GM12878 (cell line): ENCODE measurements around the gene ATP5F1D. TPM values are rescaled to one million over a fixed set of nuclear protein-coding genes. Genes with fewer than 3 reads are reported as not detected.
A peak's percentile ranks its signal among the peaks of the same experiment; 100 is the strongest.

Experiments
- ATF7 ChIP-seq: fragments of 450-650 bp; IDR thresholded peaks from 2 replicates; pipeline ENCODE4 v1.6.1; 2016; ENCODE audit warnings: low read depth, mild to moderate bottlenecking
- BCL11A ChIP-seq: IDR thresholded peaks from 2 replicates; pipeline ENCODE4 v1.6.1; 2011; ENCODE audit warnings: low read depth, low read length
- BMI1 ChIP-seq: fragments of 450-650 bp; IDR thresholded peaks from 2 replicates; pipeline ENCODE4 v1.6.1; 2016; ENCODE audit warnings: mild to moderate bottlenecking, moderate library complexity, borderline replicate concordance
- CBX3 ChIP-seq: fragments of 200-600 bp; sonication (generic); IDR thresholded peaks from 2 replicates; pipeline ENCODE4 v1.6.1; 2016; ENCODE audit warnings: low read depth, borderline replicate concordance
- CEBPB ChIP-seq, 2 experiments: fragments of 150-350 bp in 1 of 2; IDR thresholded peaks; 2 replicates each; pipeline ENCODE4 v1.6.1; 2012 to 2014; ENCODE audit warnings: low read depth in 2 of 2, low read length in 2 of 2, borderline replicate concordance in 1 of 2, inconsistent platforms in 1 of 2
- CEBPZ ChIP-seq: fragments of 150-350 bp; IDR thresholded peaks from 2 replicates; pipeline ENCODE4 v1.6.1; 2016; ENCODE audit warnings: low read depth, low read length
- FOXM1 ChIP-seq: IDR thresholded peaks from 2 replicates; pipeline ENCODE4 v1.6.1; 2012; ENCODE audit warnings: low read depth, mild to moderate bottlenecking, inconsistent platforms, low read length, moderate library complexity
- GABPA ChIP-seq: IDR thresholded peaks from 2 replicates; pipeline ENCODE4 v1.6.1; 2014; ENCODE audit warnings: antibody characterized with exemption, low read depth, mild to moderate bottlenecking, inconsistent platforms
- IRF4 ChIP-seq: IDR thresholded peaks from 2 replicates; pipeline ENCODE4 v1.6.1; 2011; ENCODE audit warnings: low read depth, low read length
- LARP7 ChIP-seq: fragments of 450-650 bp; IDR thresholded peaks from 2 replicates; pipeline ENCODE4 v1.6.1; 2017; ENCODE audit warnings: mild to moderate bottlenecking
- NFIC ChIP-seq: IDR thresholded peaks from 2 replicates; pipeline ENCODE4 v1.6.1; 2012; ENCODE audit warnings: low read depth, mild to moderate bottlenecking, inconsistent platforms, low read length, moderate library complexity
- PAX5 ChIP-seq: IDR thresholded peaks from 2 replicates; pipeline ENCODE4 v1.6.1; 2011; ENCODE audit warnings: low read depth, low read length, borderline replicate concordance
- PAX8 ChIP-seq: fragments of 450-650 bp; IDR thresholded peaks from 2 replicates; pipeline ENCODE4 v1.6.1; 2017; ENCODE audit warnings: mild to moderate bottlenecking, moderate library complexity
- RCOR1 ChIP-seq: conservative IDR thresholded peaks from 2 replicates; pipeline ENCODE4 v1.6.1; 2012; ENCODE audit warnings: low read depth, low read length, improper control_type of control experiment
- RUNX3 ChIP-seq: IDR thresholded peaks from 2 replicates; pipeline ENCODE4 v1.6.1; 2012; ENCODE audit warnings: low read length, inconsistent platforms
- SKIL ChIP-seq: fragments of 450-650 bp; IDR thresholded peaks from 2 replicates; pipeline ENCODE4 v1.6.1; 2017; ENCODE audit warnings: mild to moderate bottlenecking, low read depth, inconsistent platforms; ENCODE audit not compliant: poor library complexity, severe bottlenecking
- SMAD1 ChIP-seq: fragments of 450-650 bp; IDR thresholded peaks from 2 replicates; pipeline ENCODE4 v1.6.1; 2018; ENCODE audit warnings: mild to moderate bottlenecking, low read depth; ENCODE audit not compliant: partially characterized antibody
- SREBF1 ChIP-seq: IDR thresholded peaks from 2 replicates; pipeline ENCODE4 v1.6.1; 2012; ENCODE audit warnings: mild to moderate bottlenecking, low read length
- SRF ChIP-seq, 2 experiments: IDR thresholded peaks; 2 replicates each; pipeline ENCODE4 v1.6.1; 2011; ENCODE audit warnings: low read depth in 2 of 2, low read length in 2 of 2, mild to moderate bottlenecking in 1 of 2, moderate library complexity in 1 of 2
- STAT3 ChIP-seq: IDR thresholded peaks from 2 replicates; pipeline ENCODE4 v1.6.1; 2011; ENCODE audit warnings: low read depth, low read length, improper control_type of control experiment
- ZNF207 ChIP-seq: fragments of 450-650 bp; IDR thresholded peaks from 2 replicates; pipeline ENCODE4 v1.6.1; 2014; ENCODE audit warnings: antibody characterized with exemption, mild to moderate bottlenecking, borderline replicate concordance
- ZNF24 ChIP-seq: fragments of 450-650 bp; IDR thresholded peaks from 2 replicates; pipeline ENCODE4 v1.6.1; 2017; ENCODE audit warnings: antibody characterized with exemption, mild to moderate bottlenecking
- polyA plus RNA-seq, 11 experiments: library from polyadenylated mRNA; depleted of rRNA in 4 of 11; unstranded in 6 of 11; stranded (reverse) in 5 of 11; fragments of >200 nt; fragmentation: Nextera tagmentation in 4 of 11; fragmentation: Illumina TruSeq in 1 of 11; extraction: Ambion mirVana in 4 of 11; extraction: Trizol in 1 of 11; gene quantifications; 1 replicate in 1 of 11; 2 replicates in 10 of 11; pipeline versions ENCODE4 v1.2.1 to v1.2.3, GENCODE V29; 2011 to 2016; ENCODE audit warnings: inconsistent platforms in 2 of 11, missing spikeins in 2 of 11, low read depth in 1 of 11
- total RNA-seq, 4 experiments: library from RNA; depleted of rRNA in 3 of 4; stranded (reverse); fragments of >200 nt in 3 of 4; fragmentation: Illumina TruSeq in 1 of 4; extraction: Trizol in 1 of 4; gene quantifications; 2 replicates each; pipeline versions ENCODE4 v1.2.1 to v1.2.3, GENCODE V29; 2013 to 2021
- TF ChIP-seq, protein P1 (sequence below): IDR thresholded peaks from 2 replicates; pipeline ENCODE4 v1.6.1; 2012; ENCODE audit warnings: low read length, inconsistent platforms

ATP5F1D gene
- total and polyA plus RNA-seq, 10 of the 15 experiments (the other 5 are each of a cell fraction or from before 2014, with no cell fraction given): 7.2 to 357 (median 49.5) TPM

- TF ChIP-seq, protein P1, sequence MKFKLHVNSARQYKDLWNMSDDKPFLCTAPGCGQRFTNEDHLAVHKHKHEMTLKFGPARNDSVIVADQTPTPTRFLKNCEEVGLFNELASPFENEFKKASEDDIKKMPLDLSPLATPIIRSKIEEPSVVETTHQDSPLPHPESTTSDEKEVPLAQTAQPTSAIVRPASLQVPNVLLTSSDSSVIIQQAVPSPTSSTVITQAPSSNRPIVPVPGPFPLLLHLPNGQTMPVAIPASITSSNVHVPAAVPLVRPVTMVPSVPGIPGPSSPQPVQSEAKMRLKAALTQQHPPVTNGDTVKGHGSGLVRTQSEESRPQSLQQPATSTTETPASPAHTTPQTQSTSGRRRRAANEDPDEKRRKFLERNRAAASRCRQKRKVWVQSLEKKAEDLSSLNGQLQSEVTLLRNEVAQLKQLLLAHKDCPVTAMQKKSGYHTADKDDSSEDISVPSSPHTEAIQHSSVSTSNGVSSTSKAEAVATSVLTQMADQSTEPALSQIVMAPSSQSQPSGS: no peak
- TF ChIP-seq SKIL: no peak
- no peak for TF ChIP-seq NFIC
- no peak for TF ChIP-seq RCOR1
- no peak for TF ChIP-seq SRF (IDR thresholded peaks at IDR 0.05; ENCODE audit: low read depth in 2 of 2, low read length in 2 of 2)
- no peak for TF ChIP-seq SREBF1
- TF ChIP-seq RUNX3: no peak
- no peak for TF ChIP-seq GABPA
- TF ChIP-seq SMAD1: no peak
- TF ChIP-seq ZNF24: no peak
- no peak for TF ChIP-seq IRF4
- TF ChIP-seq ATF7: no peak
- no peak for TF ChIP-seq BMI1
- TF ChIP-seq CBX3: no peak
- TF ChIP-seq FOXM1: no peak
- TF ChIP-seq CEBPB (IDR thresholded peaks at IDR 0.05; ENCODE audit: borderline replicate concordance in 1 of 2, low read depth in 2 of 2, low read length in 2 of 2): no peak
- no peak for TF ChIP-seq PAX8
- TF ChIP-seq CEBPZ: no peak
- TF ChIP-seq ZNF207: no peak
- TF ChIP-seq STAT3: no peak
- TF ChIP-seq LARP7: 0 out of 2 replicates have a peak, but pooled peaks have one; percentile 38
- TF ChIP-seq BCL11A: no peak
- TF ChIP-seq PAX5: no peak
These were observed 2.5 kb downstream of the ATP5F1D start (continued) for GRCh38 chr19:1243768-1244692.
